Left colon (tissue), 2 donors: ENCODE measurements around the gene ITGB7. TPM values are rescaled to one million over a fixed set of nuclear protein-coding genes. Genes with fewer than 3 reads are reported as not detected.
"Not testable (repeated sequence)": the region's sequence is repeated elsewhere in the genome, so short reads cannot be mapped to it uniquely, and the experiment has no call there.

Source experiments
- ATAC-seq: fragments of 200-7000 bp; cut with Tn5 transposase; one replicate; pipeline ENCODE4 v1.9.1; 2020; ENCODE audit warnings: mild to moderate bottlenecking, moderate library complexity
- DNase-seq, 2 donors: peaks; one replicate each; pipeline ENCODE4 v3.0.0-alpha.2; 2020
- intact Hi-C, 2 donors: fragments of 100-400 bp; cut with DNase I in 1 of 2; cut with micrococcal nuclease in 1 of 2; formaldehyde crosslinking; loops; one replicate each; pipeline versions ENCODE4 v1.11.2 to v1.14.0; 2022; cut with DNase I, micrococcal nuclease
- total RNA-seq, 2 donors: library from RNA; stranded (reverse); fragmentation: NEBNext Ultra II Directional; extraction: Animal tissue kit (Norgen Biotek cat#: 25700); gene quantifications; one replicate each; pipeline ENCODE4 v1.2.1, GENCODE V29; 2021
- donor health status: DM: no; HTN: no; CAD: no.
- donor health status: DM: yes; HTN: yes; CAD: no.

Gene ITGB7
- total RNA-seq, 2 donors from 2014 or later, result 4.6 to 9.1 TPM

DNA sequence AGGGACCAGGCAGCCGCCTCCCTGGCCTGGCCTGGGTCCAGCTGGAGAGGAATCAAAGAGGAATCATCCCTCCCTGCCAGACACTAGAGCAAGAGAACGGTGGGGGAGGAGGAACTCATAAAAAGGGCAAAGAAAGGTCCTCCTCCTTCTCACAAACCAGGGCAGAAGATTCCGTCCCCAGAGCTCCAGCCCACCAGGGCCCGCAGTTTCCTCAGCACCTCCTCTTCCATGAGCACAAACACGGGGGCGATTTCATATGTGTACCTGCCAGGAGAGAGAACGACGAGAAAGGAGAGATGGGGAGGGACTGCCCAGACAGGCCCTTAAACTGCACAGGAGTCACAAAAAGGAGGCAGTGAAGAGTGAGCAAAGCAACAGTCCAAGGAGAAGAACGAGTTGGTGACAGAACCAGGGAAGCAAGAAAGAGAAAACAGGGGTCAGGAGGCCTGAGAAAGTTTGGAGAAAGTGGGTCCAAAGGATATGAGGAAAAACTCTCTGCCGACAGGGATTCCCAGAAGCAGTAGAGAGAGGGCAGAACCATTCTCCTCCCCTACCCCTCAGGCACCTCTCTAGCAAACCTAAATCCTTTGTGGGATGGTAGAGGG lies 35.2 kb downstream of the ITGB7 start:
- DNase-seq, result no peak
- peak; percentile 28 for ATAC-seq
- intact Hi-C loops, result no loop called here

GRCh38 chr12:53170876-53171724 lies 36.0 kb downstream of the ITGB7 start:
- ATAC-seq (no peak), DNase-seq (no peak)
- intact Hi-C loops, result no loop called here

DNA sequence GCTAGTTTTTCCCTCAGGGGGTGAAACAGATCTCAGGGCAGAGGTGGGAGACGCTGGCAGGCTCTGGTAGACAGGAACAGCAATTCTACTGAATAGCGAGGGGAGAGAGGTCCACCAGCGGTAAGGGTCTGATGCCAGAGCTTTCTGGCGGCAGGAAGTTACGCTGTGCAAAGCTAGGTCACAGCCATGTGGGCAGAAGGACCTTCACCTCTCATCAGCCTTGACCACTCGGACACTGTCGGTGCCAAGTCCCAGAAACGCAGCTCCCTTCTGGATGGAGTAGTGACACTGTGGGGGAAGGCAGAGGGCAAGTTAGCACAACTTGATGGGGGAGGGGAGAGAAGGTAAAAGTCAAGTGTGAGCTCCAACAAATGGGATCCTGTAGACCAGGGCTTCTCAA lies 36.8 kb downstream of the ITGB7 start:
- DNase-seq, result no peak

GRCh38 chr12:53169644-53170043 lies 37.4 kb downstream of the ITGB7 start:
- intact Hi-C loops, result no loop called here
- DNase-seq, result no peak
- ATAC-seq, result no peak

More for the DNA sequence above, 36.8 kb downstream of the ITGB7 start:
- no peak for ATAC-seq
- intact Hi-C loops, result no loop called here

DNA sequence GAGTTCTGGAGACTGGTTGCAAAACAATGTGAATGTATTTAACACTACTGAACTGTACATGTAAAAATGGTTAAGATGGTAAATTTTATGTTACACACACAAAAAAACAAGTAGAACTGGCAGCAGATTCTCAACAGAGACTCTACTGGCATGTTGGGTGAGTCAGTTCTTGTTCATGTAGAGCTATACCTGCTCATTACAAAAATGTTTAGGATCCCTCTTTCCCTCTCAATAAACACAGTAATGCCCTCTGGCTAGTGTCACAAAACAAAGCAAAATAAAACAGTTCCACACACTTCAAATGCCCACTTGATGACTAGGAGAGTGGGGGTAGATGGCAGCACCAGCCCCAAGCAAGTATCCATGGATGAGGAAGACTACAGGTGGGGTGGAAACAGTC lies 40.2 kb downstream of the ITGB7 start:
- intact Hi-C loops, result no loop called here
- no peak for ATAC-seq

DNA sequence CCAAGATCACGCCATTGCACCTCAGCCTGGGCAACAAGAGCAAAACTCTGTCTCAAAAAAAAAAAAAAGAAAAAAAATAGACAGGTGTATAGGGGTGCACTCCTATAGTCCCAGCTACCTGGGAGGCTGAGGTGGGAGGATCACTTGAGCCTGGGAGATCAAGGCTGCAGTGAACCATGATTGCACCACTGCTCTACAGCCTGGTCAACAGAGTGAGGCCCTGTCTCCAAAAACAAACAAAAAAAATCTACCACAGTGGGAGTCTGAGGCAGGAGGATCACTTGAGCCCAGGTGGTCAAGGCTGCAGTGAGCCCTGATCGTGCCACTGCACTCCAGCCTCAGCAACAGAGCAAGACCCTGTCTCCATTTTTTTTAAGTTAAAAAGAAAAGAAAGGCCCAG lies 44.0 kb downstream of the ITGB7 start:
- intact Hi-C loops, DNase-seq, ATAC-seq: not testable (repeated sequence)

More for the DNA sequence above, 40.2 kb downstream of the ITGB7 start:
- no peak for DNase-seq

DNA sequence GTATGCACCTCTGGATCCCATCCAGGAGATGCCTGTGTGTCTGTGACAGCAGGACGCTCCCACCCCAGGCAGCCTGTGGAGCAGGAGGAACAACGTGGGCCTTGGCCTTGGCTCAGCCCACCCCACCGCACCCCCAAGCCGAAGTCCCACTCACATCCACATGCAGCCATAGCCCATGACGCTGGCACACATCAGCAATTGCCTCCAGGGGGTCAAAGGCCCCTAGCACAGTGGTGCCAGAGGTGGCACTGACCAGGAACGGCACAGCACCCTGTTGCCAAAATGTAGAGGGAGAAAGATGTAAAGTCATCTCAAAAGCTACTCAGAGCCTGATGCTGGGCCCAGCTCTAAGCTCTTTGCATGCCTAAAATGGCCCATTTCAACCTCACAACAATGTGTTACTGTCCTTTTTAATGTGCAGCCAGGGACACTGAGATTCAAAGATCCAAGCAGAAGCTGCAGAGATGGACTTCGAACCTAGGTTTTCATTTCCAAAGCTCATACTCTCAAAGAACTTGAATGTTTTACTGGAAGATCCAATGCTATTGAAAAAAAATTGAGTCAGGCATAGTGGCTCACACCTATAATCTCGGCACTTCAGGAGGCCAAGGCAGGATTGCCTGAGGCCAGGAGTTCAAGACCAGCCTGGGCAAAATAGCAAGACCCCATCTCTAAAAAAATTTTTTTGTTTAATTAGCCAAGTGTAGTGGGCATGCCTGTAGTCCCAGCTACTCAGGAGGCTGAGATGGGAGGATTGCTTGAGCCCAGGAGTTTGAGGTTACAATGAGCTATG lies 45.7 kb downstream of the ITGB7 start:
- intact Hi-C loops, result no loop called here
- ATAC-seq (no peak), DNase-seq (no peak)

GRCh38 chr12:53160673-53161072 lies 46.4 kb downstream of the ITGB7 start:
- ATAC-seq, result no peak
- intact Hi-C loops, result no loop called here
- no peak for DNase-seq

- no peak for ATAC-seq
- intact Hi-C loops, result loop anchor here in 1 of 2 donors (5.0 kb wide), 1 partner anchor 32 kb away; no protein-coding TSS in a partner anchor
- no peak for DNase-seq
These were observed 47.1 kb downstream of the ITGB7 start for GRCh38 chr12:53160000-53160399.

DNA sequence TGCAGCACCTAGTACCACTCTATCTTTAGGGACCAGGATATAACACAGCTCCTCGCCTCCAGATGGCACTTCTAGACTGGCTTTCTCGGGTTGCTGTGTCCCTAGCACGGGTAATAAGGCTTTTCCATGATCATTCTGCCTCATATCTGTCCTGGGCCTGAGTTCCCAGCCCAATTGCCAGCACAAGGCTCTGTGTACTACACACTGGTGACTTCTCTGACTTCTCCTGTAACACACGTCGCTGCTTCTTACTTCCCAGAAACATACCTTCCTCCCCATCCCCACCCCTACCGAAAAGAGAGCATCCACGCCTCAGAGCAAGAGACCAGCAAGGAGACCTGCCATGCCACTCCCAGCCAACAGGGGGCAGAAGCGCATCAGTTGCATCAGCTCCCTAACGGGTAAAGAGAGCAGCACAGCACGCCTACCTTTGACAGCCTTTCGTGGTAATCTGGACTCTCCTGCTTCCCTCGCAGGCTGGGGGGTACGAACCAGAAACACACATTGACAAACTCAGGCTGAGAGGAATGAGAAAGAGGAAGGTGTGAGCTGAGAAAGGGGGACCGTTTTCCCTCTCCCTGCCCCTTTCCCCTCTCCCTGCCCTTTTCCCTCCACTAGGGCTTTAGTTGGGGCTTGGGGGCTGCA lies 47.7 kb downstream of the ITGB7 start:
- intact Hi-C loops, result loop anchor here in 1 of 2 donors (5.0 kb wide), 1 partner anchor 33 kb away; no protein-coding TSS in a partner anchor
- DNase-seq, result peak; percentile 64 to 90

DNA sequence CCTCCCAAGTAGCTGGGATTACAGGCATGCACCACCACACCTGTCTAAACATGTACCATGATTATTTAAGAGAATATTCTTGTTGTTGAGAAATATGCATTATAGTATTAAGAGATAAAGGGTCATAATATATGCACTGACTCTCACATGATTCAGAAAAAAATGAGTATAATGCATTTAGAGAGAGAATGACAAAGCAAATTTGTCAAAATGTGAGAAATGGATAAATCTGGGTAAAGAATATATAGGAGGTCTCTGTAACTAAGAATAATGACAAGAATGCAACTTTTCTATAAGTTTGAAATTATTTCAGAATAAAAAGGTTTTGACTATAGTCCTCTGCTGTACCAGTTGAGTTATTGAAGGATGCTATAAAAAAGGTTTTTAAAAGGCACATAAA lies 54.7 kb downstream of the ITGB7 start:
- DNase-seq, result no peak
- intact Hi-C loops, result no loop called here
- ATAC-seq, result no peak

More for the DNA sequence above, 47.7 kb downstream of the ITGB7 start:
- peak; percentile 92 for ATAC-seq

- DNase-seq (no peak), ATAC-seq (no peak)
- intact Hi-C loops, result no loop called here
These were observed 56.0 kb downstream of the ITGB7 start for GRCh38 chr12:53151039-53151438.

- ATAC-seq, result no peak
- intact Hi-C loops, result no loop called here
- no peak for DNase-seq
These were observed 59.4 kb downstream of the ITGB7 start for GRCh38 chr12:53147653-53148052.

GRCh38 chr12:53147181-53147580 lies 59.9 kb downstream of the ITGB7 start:
- DNase-seq (no peak), ATAC-seq (no peak)
- intact Hi-C loops, result no loop called here

DNA sequence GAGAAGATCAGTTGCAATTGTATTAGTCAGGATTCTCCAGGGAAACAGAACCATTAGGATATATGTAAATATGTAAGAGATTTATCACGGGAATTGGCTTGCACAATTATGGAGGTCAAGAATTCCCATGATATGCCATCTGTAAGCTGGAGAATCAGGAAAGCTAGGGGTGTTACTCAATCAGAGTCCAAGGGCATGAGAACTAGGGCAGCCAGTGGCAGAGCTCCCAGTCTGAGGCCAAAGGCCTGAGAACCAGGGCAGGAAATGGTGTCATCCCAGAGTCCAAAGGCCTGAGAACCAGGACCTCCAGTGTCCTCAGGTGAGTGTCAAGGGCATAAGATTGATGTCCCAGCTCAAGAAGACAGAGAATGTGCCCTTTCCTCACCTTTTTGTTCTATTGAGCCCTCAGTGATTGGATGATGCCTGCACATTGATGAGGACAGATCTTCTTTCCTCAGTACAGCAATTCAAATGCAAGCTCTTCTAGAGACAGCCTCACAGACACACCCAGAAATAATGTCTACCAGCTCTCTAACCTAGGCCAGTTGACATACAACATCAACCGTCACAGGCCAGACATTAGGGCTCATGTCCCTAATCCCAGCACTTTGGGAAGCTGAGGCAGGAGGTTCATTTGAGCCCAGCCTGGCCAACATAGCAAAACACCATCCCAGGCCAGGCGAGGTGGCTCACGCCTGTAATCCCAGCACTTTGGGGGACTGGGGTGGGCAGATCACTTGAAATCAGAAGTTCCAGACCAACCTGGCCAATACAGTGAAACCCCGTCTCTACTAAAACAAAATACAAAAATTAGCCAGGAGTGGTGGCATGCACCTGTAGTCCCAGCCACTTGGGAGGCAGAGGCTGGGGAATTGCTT lies 61.4 kb downstream of the ITGB7 start:
- ATAC-seq (no peak), DNase-seq (no peak)
- intact Hi-C loops, result no loop called here

- intact Hi-C loops, result no loop called here
- no peak for DNase-seq
- no peak for ATAC-seq
These were observed 63.7 kb downstream of the ITGB7 start for GRCh38 chr12:53143355-53143754.
